Measurements from ENCODE around the gene GPX8. TPM values are rescaled to one million over a fixed set of nuclear protein-coding genes. Genes with fewer than 3 reads are reported as not detected.
A peak's percentile ranks its signal among the peaks of the same experiment; 100 is the strongest.

Gene GPX8, protein sequence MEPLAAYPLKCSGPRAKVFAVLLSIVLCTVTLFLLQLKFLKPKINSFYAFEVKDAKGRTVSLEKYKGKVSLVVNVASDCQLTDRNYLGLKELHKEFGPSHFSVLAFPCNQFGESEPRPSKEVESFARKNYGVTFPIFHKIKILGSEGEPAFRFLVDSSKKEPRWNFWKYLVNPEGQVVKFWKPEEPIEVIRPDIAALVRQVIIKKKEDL
- 166 and 201 TPM in 2 replicates for total RNA-seq (2012; rRNA removed)
- 99.6 and 131 TPM in 2 replicates for polyA plus RNA-seq (2012; rRNA removed)
- 24.5 and 37.6 TPM in 2 replicates for polyA plus RNA-seq (2012; cell fraction: cytosol; rRNA removed)
- polyA plus RNA-seq (2012; cell fraction: nucleus; rRNA removed; ENCODE audit: low replicate concordance), result 3.7 and 39.0 TPM in 2 replicates
- percentile 95 among the genes with signal in this experiment for Bru-seq, nascent RNA
- percentile 100 among the genes with signal in this experiment for BruChase-seq, experiment 1, labeled RNA remaining after a 6-hour chase
- BruChase-seq, experiment 2, labeled RNA remaining after a 2-hour chase, result percentile 99 among the genes with signal in this experiment
- long read RNA-seq, transcript GPX8-201 (2 exons, 3,245 nt), result minor isoform, 8 of 168 reads
- long read RNA-seq, transcript GPX8-208 (3 exons, 1,036 nt), result minor isoform, 6 of 168 reads
- long read RNA-seq, transcript GPX8-205 (4 exons, 3,422 nt), result minor isoform, 8 of 168 reads
- long read RNA-seq, transcript GPX8-203 (3 exons, 1,411 nt), result major isoform, 130 of 168 reads
- long read RNA-seq, partial matches to known transcripts, result 2 of 168 reads
- long read RNA-seq, other reads (novel, unspliced or antisense), result 14 of 168 reads

- peak within 1 kb of the TSS; percentile 99 for H3K56ac ChIP-seq (ENCODE audit: extremely low read depth, insufficient read depth, low read length)
- in situ Hi-C loops (cut with MboI; ENCODE audit: low sequenced_read_pairs), result loop anchor here (5.0 to 25.0 kb wide), 3 partner anchors 253 to 635 kb away; no protein-coding TSS in a partner anchor
- ChIA-PET CTCF (interaction anchor here (0.6 to 1.6 kb wide), 20 partner anchors 11 to 688 kb away, joined by 3 to 23 read pairs (median 4); no protein-coding TSS in a partner anchor), POLR2A (ENCODE audit: unreplicated experiment) (interaction anchor here (0.6 to 0.9 kb wide), 4 partner anchors 250 to 725 kb away, joined by 3 to 9 read pairs (median 4); no protein-coding TSS in a partner anchor)
- dilution Hi-C loops (cut with HindIII; ENCODE audit: low sequenced_read_pairs, unreplicated experiment), result no loop called here
- no peaks in the 10 kb centered on the region for H3K27me3 ChIP-seq (ENCODE audit: control insufficient read depth, insufficient read depth, low read length)
- peaks cover 12% of the 10 kb centered on the region for H3K36me3 ChIP-seq (ENCODE audit: control insufficient read depth, insufficient read depth, low read length)
- H4K5ac ChIP-seq (ENCODE audit: low read depth, low read length), result peak within 1 kb of the TSS; percentile 74
- peak within 1 kb of the TSS; percentile 61; the same call in 1 of the 3 replicates for H2BK15ac ChIP-seq (ENCODE audit: low read depth, low read length)
- peak within 1 kb of the TSS; percentile 40; the same call in 1 of the 2 replicates for H2AK5ac ChIP-seq (ENCODE audit: low read depth, low read length)
- H3K14ac ChIP-seq (replicated peaks; ENCODE audit: low read depth, low read length), result peak within 1 kb of the TSS; percentile 95
- intact Hi-C loops (cut with micrococcal nuclease), result loop anchor here (1.0 to 5.0 kb wide), 2 partner anchors 254 to 418 kb away; no protein-coding TSS in a partner anchor
- H3K9me1 ChIP-seq (ENCODE audit: insufficient read depth, low read length), result peaks cover 8% of the 10 kb centered on the region; the same call in 1 of the 2 replicates
- H3K4me1 ChIP-seq (ENCODE audit: control insufficient read depth, insufficient read depth, low read length), result peaks cover 4% of the 10 kb centered on the region
- peak within 1 kb of the TSS; percentile 45 to 97 for H4K8ac ChIP-seq (ENCODE audit: low read depth in 2 of 2, low read length in 2 of 2)
- H2BK20ac ChIP-seq (ENCODE audit: low read depth, low read length), result peak within 1 kb of the TSS; percentile 84
- peak within 1 kb of the TSS; percentile 92 for H4K91ac ChIP-seq (ENCODE audit: insufficient read depth, low read depth, low read length)
- no peak within 1 kb of the TSS for H2AK9ac ChIP-seq (replicated peaks; ENCODE audit: low read depth, low read length, poor library complexity)
- peaks cover 28% of the 10 kb centered on the region; the same call in 1 of the 2 replicates for H4K20me1 ChIP-seq (ENCODE audit: insufficient read depth, low read length)
- peak within 1 kb of the TSS; percentile 66 for H3K4me3 ChIP-seq (ENCODE audit: insufficient read depth, low read depth, low read length)
- peak within 1 kb of the TSS; percentile 93 for H2BK120ac ChIP-seq (ENCODE audit: low read depth, low read length)
- peak within 1 kb of the TSS; percentile 97 for H3K9ac ChIP-seq (ENCODE audit: low read depth, low read length)
- H3K9me3 ChIP-seq (ENCODE audit: control insufficient read depth, insufficient read depth, low read length), result no peaks in the 10 kb centered on the region
- peak within 1 kb of the TSS; percentile 88 for H3K18ac ChIP-seq (ENCODE audit: low read depth, low read length)
- H2AFZ ChIP-seq (replicated peaks; ENCODE audit: low read length, poor library complexity), result no peak within 1 kb of the TSS
- H3K79me1 ChIP-seq (ENCODE audit: low read depth in 1 of 2, low read length in 2 of 2), result peaks cover 3 to 35% of the 10 kb centered on the region in 2 experiments; a peak in 2 of 4 replicates
- DNase-seq, result peak; percentile 92
- BruUV-seq (replicated peaks), result no TSS peak
- WGBS, 2 experiments (ENCODE audit: extremely low coverage in 2 of 2, insufficient read length in 1 of 2), result 0% methylated on average over 1 of the region's 10 CpGs; no CpG with 5 or more reads in 1 of the 2 experiments
- peak within 1 kb of the TSS; percentile 91 for H3K23ac ChIP-seq (ENCODE audit: low read depth, low read length)
- ATAC-seq (ENCODE audit: low read depth), result peak; percentile 88
- H3K4ac ChIP-seq (ENCODE audit: low read depth, low read length), result peak within 1 kb of the TSS; percentile 93
- peak within 1 kb of the TSS; percentile 99 for H2BK5ac ChIP-seq (ENCODE audit: low read depth, low read length, poor library complexity, severe bottlenecking)
- H3K4me2 ChIP-seq (ENCODE audit: low read depth, low read length), result peak within 1 kb of the TSS; percentile 94
- H3K27ac ChIP-seq (ENCODE audit: insufficient read depth, low read length), result peak within 1 kb of the TSS; percentile 76
- TF ChIP-seq RFX5 (IDR thresholded peaks at IDR 0.05; ENCODE audit: low read depth, low read length), result no peak
- no peak for TF ChIP-seq USF2 (IDR thresholded peaks at IDR 0.05; ENCODE audit: low read depth, low read length)
- TF ChIP-seq FOS (IDR thresholded peaks at IDR 0.05; ENCODE audit: low read depth, low read length), result no peak
- peak; percentile 75 for TF ChIP-seq CTCF (conservative IDR thresholded peaks at IDR 0.05; ENCODE audit: low read depth, low read length)
- TF ChIP-seq NFE2L2 (IDR thresholded peaks at IDR 0.05; ENCODE audit: low read depth, low read length), result no peak
- TF ChIP-seq CHD1 (IDR thresholded peaks at IDR 0.05; ENCODE audit: low read depth, low read length), result 0 out of 2 replicates have a peak, but pooled peaks have one; percentile 67
- peak; percentile 16 for TF ChIP-seq RCOR1 (IDR thresholded peaks at IDR 0.05; ENCODE audit: insufficient replicate concordance, low read length)
- TF ChIP-seq RAD21 (IDR thresholded peaks at IDR 0.05; ENCODE audit: low read length), result peak; percentile 86
- TF ChIP-seq SMC3 (IDR thresholded peaks at IDR 0.05; ENCODE audit: low read depth, low read length), result peak; percentile 66
- TF ChIP-seq MAFK (IDR thresholded peaks at IDR 0.05; ENCODE audit: low read depth, low read length), result no peak
- TF ChIP-seq BHLHE40 (IDR thresholded peaks at IDR 0.05; ENCODE audit: low read depth, low read length), result no peak
- peak; percentile 77 for TF ChIP-seq POLR2A (IDR thresholded peaks at IDR 0.05; ENCODE audit: low read depth, low read length)
These were observed at the start of gene GPX8 for GRCh38 chr5:55159763-55160492. Gene GPX8 (plus strand): TSS chr5:55160171. CDS start chr5:55160193, 22 bp downstream.

Measured in IMR-90 (cell line).